ENCODE data around the gene KIF3A.

DNA sequence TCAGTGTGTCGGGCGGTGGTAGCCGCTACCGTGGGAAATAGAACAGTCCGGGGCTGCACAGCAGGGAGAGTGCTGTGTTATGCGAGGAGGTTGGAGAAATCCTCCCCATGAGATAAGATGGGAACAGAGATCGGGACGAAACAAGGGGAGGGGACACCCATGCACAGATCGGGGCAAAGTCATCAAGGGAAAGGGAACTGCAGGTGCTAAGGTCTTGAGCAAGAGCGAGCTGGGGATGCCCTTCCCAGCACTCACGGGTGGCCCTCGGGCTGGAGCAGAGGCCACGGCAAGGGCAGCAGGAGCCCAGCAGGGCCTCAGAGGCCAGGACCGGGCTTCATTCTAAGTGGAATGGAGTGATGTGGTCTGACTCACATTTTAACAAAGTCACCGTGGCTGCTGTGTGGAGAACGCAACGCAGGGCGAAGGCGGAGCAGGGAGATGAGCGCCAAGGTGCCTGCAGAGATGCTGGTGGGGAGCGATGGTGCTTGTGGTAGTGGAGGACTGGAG lies 71.7 kb downstream of the KIF3A start:
- TF ChIP-seq, protein P1, sequence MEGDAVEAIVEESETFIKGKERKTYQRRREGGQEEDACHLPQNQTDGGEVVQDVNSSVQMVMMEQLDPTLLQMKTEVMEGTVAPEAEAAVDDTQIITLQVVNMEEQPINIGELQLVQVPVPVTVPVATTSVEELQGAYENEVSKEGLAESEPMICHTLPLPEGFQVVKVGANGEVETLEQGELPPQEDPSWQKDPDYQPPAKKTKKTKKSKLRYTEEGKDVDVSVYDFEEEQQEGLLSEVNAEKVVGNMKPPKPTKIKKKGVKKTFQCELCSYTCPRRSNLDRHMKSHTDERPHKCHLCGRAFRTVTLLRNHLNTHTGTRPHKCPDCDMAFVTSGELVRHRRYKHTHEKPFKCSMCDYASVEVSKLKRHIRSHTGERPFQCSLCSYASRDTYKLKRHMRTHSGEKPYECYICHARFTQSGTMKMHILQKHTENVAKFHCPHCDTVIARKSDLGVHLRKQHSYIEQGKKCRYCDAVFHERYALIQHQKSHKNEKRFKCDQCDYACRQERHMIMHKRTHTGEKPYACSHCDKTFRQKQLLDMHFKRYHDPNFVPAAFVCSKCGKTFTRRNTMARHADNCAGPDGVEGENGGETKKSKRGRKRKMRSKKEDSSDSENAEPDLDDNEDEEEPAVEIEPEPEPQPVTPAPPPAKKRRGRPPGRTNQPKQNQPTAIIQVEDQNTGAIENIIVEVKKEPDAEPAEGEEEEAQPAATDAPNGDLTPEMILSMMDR (IDR thresholded peaks at IDR 0.05): no peak
- no peak for TF ChIP-seq POLR2AphosphoS5 (IDR thresholded peaks at IDR 0.05)
- no peak for TF ChIP-seq POLR2A (IDR thresholded peaks at IDR 0.05)
- no peak for TF ChIP-seq EP300 (IDR thresholded peaks at IDR 0.05)
